Measurements from ENCODE around the gene SYTL4. TPM values are rescaled to one million over a fixed set of nuclear protein-coding genes. Genes with fewer than 3 reads are reported as not detected.

The SYTL4 gene
- total RNA-seq, 1 experiment from 2014 or later = 1.9 TPM

DNA sequence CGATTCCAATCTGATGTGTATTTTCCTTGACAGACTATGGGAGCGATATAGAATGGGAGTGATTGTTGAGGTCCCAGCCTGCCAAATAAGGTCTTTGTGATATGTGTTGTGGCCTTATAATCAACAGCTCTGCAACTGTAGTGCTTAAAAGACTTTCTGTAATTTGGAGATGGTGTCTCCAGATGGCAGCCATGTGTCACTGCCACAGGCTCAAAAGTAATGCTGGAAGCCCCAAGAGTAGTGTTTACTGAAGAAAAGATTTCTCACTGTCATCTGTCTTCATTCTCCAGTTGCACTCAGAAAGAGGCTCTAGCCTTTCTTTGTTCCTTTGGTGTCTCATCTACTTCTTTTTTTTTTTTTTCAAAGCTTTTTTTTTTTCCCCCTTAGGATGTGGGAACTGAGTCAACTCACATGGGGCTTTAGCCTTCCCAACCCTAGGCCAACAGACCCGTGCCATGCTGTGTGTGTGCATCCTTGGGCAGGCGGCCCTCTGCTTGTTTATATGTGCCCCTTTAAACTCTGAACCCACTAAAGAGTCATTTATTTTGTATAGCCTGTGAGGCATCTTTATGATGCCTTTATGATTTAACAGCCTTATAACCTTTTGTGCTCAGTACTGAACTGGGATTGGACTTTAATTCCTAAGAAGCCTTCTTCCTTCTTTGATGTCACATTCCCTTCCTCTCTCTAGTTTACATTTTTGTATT lies 72.3 kb downstream of the SYTL4 start:
- H3K4me3 Mint-ChIP-seq (ENCODE audit: unreplicated experiment) = no peak overlapping the region
- BruUV-seq (replicated peaks) = no TSS peak
- ChIA-PET POLR2A (no interaction called here), CTCF (interaction anchor here (1.1 kb wide), 1 partner anchor 10 kb away, joined by 3 read pairs; no protein-coding TSS in a partner anchor)
- no peaks in the 10 kb centered on the region for H3K4me1 Mint-ChIP-seq (ENCODE audit: insufficient read depth, unreplicated experiment)
- H3K36me3 Mint-ChIP-seq (ENCODE audit: insufficient read depth, unreplicated experiment) = peaks cover 7% of the 10 kb centered on the region
- no peak for DNase-seq (ENCODE audit: unreplicated experiment)
- intact Hi-C loops (cut with micrococcal nuclease) = no loop called here
- H3K9me3 Mint-ChIP-seq (ENCODE audit: unreplicated experiment) = no peaks in the 10 kb centered on the region
- no peak overlapping the region for H3K27ac Mint-ChIP-seq (ENCODE audit: low read depth, unreplicated experiment)
- no peak for TF ChIP-seq CTCF (IDR thresholded peaks at IDR 0.05; ENCODE audit: unreplicated experiment)
- peaks cover 64% of the 10 kb centered on the region for H3K27me3 Mint-ChIP-seq (ENCODE audit: insufficient read depth, unreplicated experiment)

- no peak for DNase-seq (ENCODE audit: unreplicated experiment)
- H3K36me3 Mint-ChIP-seq (ENCODE audit: insufficient read depth, unreplicated experiment) = peaks cover 7% of the 10 kb centered on the region
- ChIA-PET CTCF (interaction anchor here (0.7 to 1.1 kb wide), 2 partner anchors 10 to 12 kb away, joined by 3 read pairs; no protein-coding TSS in a partner anchor), POLR2A (no interaction called here)
- no peak overlapping the region for H3K4me3 Mint-ChIP-seq (ENCODE audit: unreplicated experiment)
- H3K4me1 Mint-ChIP-seq (ENCODE audit: insufficient read depth, unreplicated experiment) = no peaks in the 10 kb centered on the region
- peaks cover 58% of the 10 kb centered on the region for H3K27me3 Mint-ChIP-seq (ENCODE audit: insufficient read depth, unreplicated experiment)
- intact Hi-C loops (cut with micrococcal nuclease) = no loop called here
- no TSS peak for BruUV-seq (replicated peaks)
- TF ChIP-seq CTCF (IDR thresholded peaks at IDR 0.05; ENCODE audit: unreplicated experiment) = no peak
- H3K27ac Mint-ChIP-seq (ENCODE audit: low read depth, unreplicated experiment) = no peak overlapping the region
- H3K9me3 Mint-ChIP-seq (ENCODE audit: unreplicated experiment) = no peaks in the 10 kb centered on the region
Observed at GRCh38 chrX:100658941-100659381, 73.0 kb downstream of the SYTL4 start.

DNA sequence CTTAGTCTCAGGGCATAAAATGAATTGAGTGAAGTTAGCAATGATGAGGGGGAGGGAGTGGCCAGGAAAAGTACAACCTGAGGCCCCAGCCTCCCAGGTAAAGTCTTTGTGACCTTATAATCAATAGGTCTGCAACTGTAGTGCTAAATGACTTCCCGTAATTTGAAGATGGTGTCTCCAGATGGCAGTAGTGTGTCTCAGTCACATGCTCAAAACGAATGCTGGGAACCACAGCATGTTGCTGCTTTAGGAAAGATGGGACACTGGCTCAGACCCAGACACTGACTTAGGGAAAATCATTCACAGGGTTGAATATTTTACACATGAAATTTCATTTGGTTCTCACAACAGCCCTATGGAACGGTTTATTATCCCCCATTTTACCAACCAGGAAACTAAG lies 77.7 kb downstream of the SYTL4 start:
- Mint-ChIP-seq H3K9me3 (ENCODE audit: unreplicated experiment) (no peaks in the 10 kb centered on the region), H3K27me3 (ENCODE audit: insufficient read depth, unreplicated experiment) (peaks cover 47% of the 10 kb centered on the region), H3K36me3 (ENCODE audit: insufficient read depth, unreplicated experiment) (no peaks in the 10 kb centered on the region), H3K4me3 (ENCODE audit: unreplicated experiment) (no peak overlapping the region), H3K4me1 (ENCODE audit: insufficient read depth, unreplicated experiment) (no peaks in the 10 kb centered on the region), H3K27ac (ENCODE audit: low read depth, unreplicated experiment) (no peak overlapping the region)
- intact Hi-C loops (cut with micrococcal nuclease) = no loop called here
- peak; percentile 39 for DNase-seq (ENCODE audit: unreplicated experiment)
- TF ChIP-seq CTCF (IDR thresholded peaks at IDR 0.05; ENCODE audit: unreplicated experiment) = no peak
- BruUV-seq (replicated peaks) = no TSS peak
- ChIA-PET POLR2A (interaction anchor here (1.0 kb wide), 1 partner anchor 9 kb away, joined by 3 read pairs; no protein-coding TSS in a partner anchor), CTCF (interaction anchor here (0.7 to 2.9 kb wide), 11 partner anchors 8 to 115 kb away, joined by 3 to 11 read pairs (median 4); partner anchors contain the start of gene SRPX2)

- no peaks in the 10 kb centered on the region for H3K9me3 Mint-ChIP-seq (ENCODE audit: unreplicated experiment)
- TF ChIP-seq CTCF (IDR thresholded peaks at IDR 0.05; ENCODE audit: unreplicated experiment) = no peak
- CTCF ChIA-PET = interaction anchor here (0.6 to 2.9 kb wide), 3 partner anchors 20 to 168 kb away, joined by 3 to 11 read pairs (median 3); no protein-coding TSS in a partner anchor
- POLR2A ChIA-PET = interaction anchor here (0.7 kb wide), 1 partner anchor 37 kb away, joined by 4 read pairs; no protein-coding TSS in a partner anchor
- BruUV-seq (replicated peaks) = no TSS peak
- H3K27ac Mint-ChIP-seq (ENCODE audit: low read depth, unreplicated experiment) = no peak overlapping the region
- no peak overlapping the region for H3K4me3 Mint-ChIP-seq (ENCODE audit: unreplicated experiment)
- H3K36me3 Mint-ChIP-seq (ENCODE audit: insufficient read depth, unreplicated experiment) = no peaks in the 10 kb centered on the region
- H3K27me3 Mint-ChIP-seq (ENCODE audit: insufficient read depth, unreplicated experiment) = peaks cover 29% of the 10 kb centered on the region
- intact Hi-C loops (cut with micrococcal nuclease) = no loop called here
- H3K4me1 Mint-ChIP-seq (ENCODE audit: insufficient read depth, unreplicated experiment) = no peaks in the 10 kb centered on the region
- DNase-seq (ENCODE audit: unreplicated experiment) = no peak
Observed at GRCh38 chrX:100652266-100652665, 79.7 kb downstream of the SYTL4 start.

All from MCF 10A (cell line).